Measurements from ENCODE around the gene SOX8.

The SOX8 gene

DNA sequence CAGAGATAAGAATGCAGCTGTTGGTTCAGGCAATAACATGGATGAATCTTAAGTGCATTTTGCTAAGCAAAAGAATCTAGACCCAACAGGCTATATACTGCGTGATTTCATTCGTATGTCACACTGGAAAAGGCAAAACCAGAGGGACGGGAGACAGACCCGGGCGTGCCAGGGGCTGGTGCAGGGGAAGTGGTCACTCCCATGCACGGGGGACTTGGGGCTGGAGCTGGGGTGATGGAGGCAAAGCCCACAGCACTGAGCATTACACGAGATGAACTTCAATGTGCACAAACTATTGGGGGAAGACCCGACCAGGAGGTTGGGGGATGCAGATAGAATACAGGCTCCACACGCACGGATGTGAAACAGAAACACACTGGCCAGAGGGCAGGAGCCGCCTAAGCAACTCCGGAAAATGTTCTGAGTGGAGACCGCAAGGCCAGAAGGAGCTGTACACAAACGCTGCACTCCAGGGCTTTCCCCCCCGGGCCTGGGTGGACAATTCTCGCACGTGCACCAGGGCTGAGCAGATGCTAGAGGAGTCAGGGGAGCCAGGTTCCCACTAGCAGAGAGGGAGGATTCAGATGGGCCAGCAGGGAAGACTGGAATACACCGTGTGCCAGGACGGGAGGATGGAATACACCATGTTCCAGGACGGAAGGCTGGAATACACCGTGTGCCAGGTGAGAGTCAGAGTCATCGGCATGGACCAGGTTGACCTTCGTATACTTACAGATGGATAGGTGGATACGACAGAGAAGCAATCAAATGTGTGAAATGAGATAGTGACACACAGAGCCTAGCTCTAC, 22.1 kb upstream of the SOX8 start:
- TF ChIP-seq CTCF (IDR thresholded peaks at IDR 0.05; ENCODE audit: borderline replicate concordance, insufficient read depth, low read depth, low read length): no peak
- no peak overlapping the region for H3K4me3 ChIP-seq (ENCODE audit: low read depth, low read length)

- H3K4me3 ChIP-seq (ENCODE audit: low read depth, low read length): no peak overlapping the region
- TF ChIP-seq CTCF (IDR thresholded peaks at IDR 0.05; ENCODE audit: borderline replicate concordance, insufficient read depth, low read depth, low read length): no peak
Observed at GRCh38 chr16:962366-962765, 19.2 kb upstream of the SOX8 start.

DNA sequence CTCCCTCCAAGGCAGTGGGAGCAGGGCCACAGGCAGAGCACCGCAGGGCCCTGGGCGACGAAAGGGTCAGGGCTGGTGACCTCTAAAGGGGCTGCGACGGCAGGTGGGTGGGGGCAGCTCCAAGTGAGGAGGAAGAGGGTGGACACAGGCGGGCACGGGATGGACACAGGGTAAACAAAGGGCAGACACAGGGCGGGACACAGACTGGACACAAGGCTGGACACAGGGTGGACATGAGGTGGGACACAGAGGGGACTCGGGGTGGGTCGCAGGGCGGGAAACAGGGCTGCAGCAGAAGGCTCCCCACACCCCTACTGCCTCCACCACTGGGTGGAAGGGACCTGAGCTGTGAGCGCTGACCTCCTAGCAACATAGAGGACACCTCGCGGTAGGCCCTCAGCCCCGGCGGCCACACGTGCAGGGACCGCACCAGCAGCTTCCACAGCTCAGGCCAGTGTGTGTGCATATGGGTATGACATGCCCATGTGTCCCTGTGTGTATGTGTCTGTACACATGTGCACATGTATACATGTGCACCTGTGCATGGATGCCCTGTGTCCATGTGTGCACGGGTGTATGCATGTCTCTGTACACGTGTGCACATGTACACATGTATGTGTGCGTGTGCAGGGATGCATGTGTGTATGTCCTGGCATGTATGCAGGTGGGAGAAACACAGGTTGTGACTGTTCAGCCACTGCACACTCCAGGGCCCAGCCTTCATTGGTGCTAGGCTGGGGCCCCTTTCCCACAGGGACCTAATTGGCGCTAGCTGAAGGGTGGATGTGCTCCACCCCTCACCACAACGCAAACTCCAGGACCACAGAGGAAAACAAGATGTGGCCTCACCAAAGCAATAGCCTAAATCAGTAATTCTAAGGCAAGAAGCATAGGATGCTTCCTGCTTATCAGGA, 18.4 kb upstream of the SOX8 start:
- no peak for TF ChIP-seq CTCF (IDR thresholded peaks at IDR 0.05; ENCODE audit: borderline replicate concordance, insufficient read depth, low read depth, low read length)
- H3K4me3 ChIP-seq (ENCODE audit: low read depth, low read length): no peak overlapping the region

DNA sequence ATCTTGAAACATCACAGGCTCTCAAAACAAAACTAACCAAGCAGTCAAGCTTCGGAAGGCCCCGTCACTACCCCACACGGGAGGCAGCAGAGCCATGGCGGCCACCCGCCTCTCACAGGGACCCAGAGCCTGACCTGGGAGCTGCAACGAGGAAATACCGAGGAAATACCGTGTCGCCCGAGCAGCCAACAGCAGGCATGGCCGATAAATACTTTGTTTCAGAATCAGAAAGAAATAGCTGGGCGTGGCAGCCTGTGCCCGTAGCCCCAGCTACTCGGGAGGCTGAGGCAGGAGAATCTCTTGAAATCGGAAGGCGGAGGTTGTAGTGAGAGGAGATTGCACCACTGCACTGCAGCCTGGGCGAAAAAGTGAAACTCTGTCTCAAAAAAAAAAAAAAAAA, 17.7 kb upstream of the SOX8 start:
- no peak overlapping the region for H3K4me3 ChIP-seq (ENCODE audit: low read depth, low read length)
- no peak for TF ChIP-seq CTCF (IDR thresholded peaks at IDR 0.05; ENCODE audit: borderline replicate concordance, insufficient read depth, low read depth, low read length)

- no peak for TF ChIP-seq CTCF (IDR thresholded peaks at IDR 0.05; ENCODE audit: borderline replicate concordance, insufficient read depth, low read depth, low read length)
- no peak overlapping the region for H3K4me3 ChIP-seq (ENCODE audit: low read depth, low read length)
Observed at GRCh38 chr16:964356-965035, 17.1 kb upstream of the SOX8 start.

- TF ChIP-seq CTCF (IDR thresholded peaks at IDR 0.05; ENCODE audit: borderline replicate concordance, insufficient read depth, low read depth, low read length): no peak
- H3K4me3 ChIP-seq (ENCODE audit: low read depth, low read length): no peak overlapping the region
Observed at GRCh38 chr16:965036-965395, 16.6 kb upstream of the SOX8 start.

Data from GM12875 (cell line).